GM12878 (cell line): ENCODE measurements around the gene FOXI1. TPM values are rescaled to one million over a fixed set of nuclear protein-coding genes. Genes with fewer than 3 reads are reported as not detected.

Experiments
- ATAC-seq: fragments of 200-7000 bp; cut with Tn5 transposase; 3 replicates; pipeline ENCODE4 v1.9.1; 2020; ENCODE audit warnings: mild to moderate bottlenecking, moderate library complexity
- BruUV-seq: library from RNA; stranded (reverse); fragments of 400-500 nt; replicated peaks from 2 replicates; lab custom pipeline; 2021; lab: Mats Ljungman, UMichigan
- CTCF ChIA-PET: fragments of 300-600 bp; sonication (Branson Sonifier 250); formaldehyde crosslinking; extraction: SDS; loops from one replicate; lab custom pipeline; 2021; ENCODE audit warnings: inconsistent platforms; lab: Yijun Ruan, JAX
- POLR2A ChIA-PET: fragments of 350-600 bp; formaldehyde crosslinking; extraction: SDS; loops from one replicate; lab custom pipeline; 2021; ENCODE audit warnings: inconsistent platforms; lab: Charles Lee
- RAD21 ChIA-PET: fragments of 300-600 bp; sonication (Branson Sonifier 250); formaldehyde crosslinking; loops from one replicate; lab custom pipeline; 2023; ENCODE audit warnings: antibody characterized with exemption; ENCODE audit not compliant: unreplicated experiment; lab: Charles Lee
- SMC1A ChIA-PET: fragments of 300-600 bp; sonication (Branson Sonifier 250); formaldehyde crosslinking; loops from one replicate; lab custom pipeline; 2023; ENCODE audit not compliant: unreplicated experiment, uncharacterized antibody; lab: Charles Lee
- DNase-seq: peaks from one replicate; pipeline ENCODE4 v3.0.0-alpha.2; 2011; ENCODE audit warnings: low read depth, low spot score
- FAIRE-seq: peaks from 3 replicates; lab custom pipeline; 2011; peaks lifted over from hg19 to GRCh38; lab: Jason Lieb, UNC
- H2AFZ ChIP-seq: 2 replicates; pipeline ENCODE4 v1.6.0; 2011; ENCODE audit warnings: low read depth, low read length, control low read depth; ENCODE audit not compliant: control insufficient read depth
- H3K27ac ChIP-seq: 2 replicates; pipeline ENCODE4 v1.5.1; 2011; ENCODE audit warnings: control low read depth; ENCODE audit not compliant: control insufficient read depth, insufficient read depth
- H3K27me3 ChIP-seq, 2 experiments: replicated peaks in 1 of 2; 2 replicates each; pipeline versions ENCODE4 v1.6.0 to v1.6.1; 2011; ENCODE audit warnings: low read length in 1 of 2; ENCODE audit not compliant: control insufficient read depth in 2 of 2, insufficient read depth in 2 of 2
- H3K36me3 ChIP-seq, 2 experiments: 2 replicates each; pipeline ENCODE4 v1.5.1; 2011; ENCODE audit warnings: low read length in 1 of 2; ENCODE audit not compliant: control insufficient read depth in 2 of 2, insufficient read depth in 2 of 2
- H3K4me1 ChIP-seq: 2 replicates; pipeline ENCODE4 v1.6.1; 2011; ENCODE audit warnings: mild to moderate bottlenecking, low read length, moderate library complexity, mixed read lengths; ENCODE audit not compliant: control insufficient read depth, insufficient read depth
- H3K4me2 ChIP-seq: 2 replicates; pipeline ENCODE4 v1.6.0; 2011; ENCODE audit warnings: control low read depth; ENCODE audit not compliant: control insufficient read depth, insufficient read depth
- H3K4me3 ChIP-seq: fragments of 200-600 bp; sonication (generic); 2 replicates; pipeline ENCODE4 v1.5.1; 2016
- H3K79me2 ChIP-seq: 2 replicates; pipeline ENCODE4 v1.6.0; 2011; ENCODE audit warnings: low read length; ENCODE audit not compliant: control insufficient read depth, insufficient read depth
- H3K9ac ChIP-seq: 2 replicates; pipeline ENCODE4 v1.8.0; 2011; ENCODE audit warnings: low read length, control low read depth, mixed read lengths; ENCODE audit not compliant: control insufficient read depth, insufficient read depth
- H3K9me3 ChIP-seq: replicated peaks from 3 replicates; pipeline ENCODE4 v1.5.1; 2011; ENCODE audit warnings: mild to moderate bottlenecking, low read length; ENCODE audit not compliant: control insufficient read depth, insufficient read depth
- H4K20me1 ChIP-seq: 2 replicates; pipeline ENCODE4 v1.6.0; 2011; ENCODE audit not compliant: control insufficient read depth, insufficient read depth
- EED ChIP-seq: sonication (generic); IDR thresholded peaks from 2 replicates; pipeline ENCODE4 v1.6.1; 2016; ENCODE audit warnings: antibody characterized with exemption, low read depth
- JUNB ChIP-seq: IDR thresholded peaks from 2 replicates; pipeline ENCODE4 v1.6.1; 2016; ENCODE audit warnings: antibody characterized with exemption, mild to moderate bottlenecking
- MEF2B ChIP-seq: fragments of 450-650 bp; IDR thresholded peaks from 2 replicates; pipeline ENCODE4 v1.6.1; 2018; ENCODE audit warnings: mild to moderate bottlenecking, moderate library complexity; ENCODE audit not compliant: partially characterized antibody, poor library complexity, severe bottlenecking
- YBX1 ChIP-seq: fragments of 450-650 bp; IDR thresholded peaks from 2 replicates; pipeline ENCODE4 v1.6.1; 2016; ENCODE audit warnings: antibody characterized with exemption
- in situ Hi-C: fragments of 300-500 bp; cut with MboI; formaldehyde crosslinking; loops from 9 replicates; pipeline ENCODE4 v1.14.3; 2018; ENCODE audit warnings: mixed read lengths
- intact Hi-C: fragments of 100-400 bp; cut with micrococcal nuclease; formaldehyde crosslinking; loops from one replicate; pipeline ENCODE4 v1.14.2; 2022; ENCODE audit not compliant: unreplicated experiment
- polyA plus RNA-seq, 11 experiments: library from polyadenylated mRNA; depleted of rRNA in 4 of 11; unstranded in 6 of 11; stranded (reverse) in 5 of 11; fragments of >200 nt; fragmentation: Nextera tagmentation in 4 of 11; fragmentation: Illumina TruSeq in 1 of 11; extraction: Ambion mirVana in 4 of 11; extraction: Trizol in 1 of 11; gene quantifications; 1 replicate in 1 of 11; 2 replicates in 10 of 11; pipeline versions ENCODE4 v1.2.1 to v1.2.3, GENCODE V29; 2011 to 2016; ENCODE audit warnings: inconsistent platforms in 2 of 11, missing spikeins in 2 of 11, low read depth in 1 of 11
- total RNA-seq, 4 experiments: library from RNA; depleted of rRNA in 3 of 4; stranded (reverse); fragments of >200 nt in 3 of 4; fragmentation: Illumina TruSeq in 1 of 4; extraction: Trizol in 1 of 4; gene quantifications; 2 replicates each; pipeline versions ENCODE4 v1.2.1 to v1.2.3, GENCODE V29; 2013 to 2021
- TF ChIP-seq, protein P1 (sequence below): fragments of 450-650 bp; formaldehyde crosslinking; IDR thresholded peaks from 2 replicates; pipeline ENCODE4 v1.4.0; 2020; ENCODE audit warnings: mild to moderate bottlenecking, moderate library complexity
- TF ChIP-seq, protein P2 (sequence below): IDR thresholded peaks from 2 replicates; pipeline ENCODE4 v1.6.1; 2012; ENCODE audit warnings: low read depth, low read length, improper control_type of control experiment
- TF ChIP-seq, protein P3 (sequence below): IDR thresholded peaks from 2 replicates; pipeline ENCODE4 v1.6.1; 2012; ENCODE audit warnings: improper control_type of control experiment, low read depth, low read length; ENCODE audit not compliant: insufficient replicate concordance

The FOXI1 gene
- total and polyA plus RNA-seq, 10 of the 15 experiments (the other 5 are each of a cell fraction or from before 2014, with no cell fraction given) = not detected

GRCh38 chr5:170059221-170059620 is 46.5 kb upstream of the FOXI1 start (continued):
- TF ChIP-seq, protein P1, sequence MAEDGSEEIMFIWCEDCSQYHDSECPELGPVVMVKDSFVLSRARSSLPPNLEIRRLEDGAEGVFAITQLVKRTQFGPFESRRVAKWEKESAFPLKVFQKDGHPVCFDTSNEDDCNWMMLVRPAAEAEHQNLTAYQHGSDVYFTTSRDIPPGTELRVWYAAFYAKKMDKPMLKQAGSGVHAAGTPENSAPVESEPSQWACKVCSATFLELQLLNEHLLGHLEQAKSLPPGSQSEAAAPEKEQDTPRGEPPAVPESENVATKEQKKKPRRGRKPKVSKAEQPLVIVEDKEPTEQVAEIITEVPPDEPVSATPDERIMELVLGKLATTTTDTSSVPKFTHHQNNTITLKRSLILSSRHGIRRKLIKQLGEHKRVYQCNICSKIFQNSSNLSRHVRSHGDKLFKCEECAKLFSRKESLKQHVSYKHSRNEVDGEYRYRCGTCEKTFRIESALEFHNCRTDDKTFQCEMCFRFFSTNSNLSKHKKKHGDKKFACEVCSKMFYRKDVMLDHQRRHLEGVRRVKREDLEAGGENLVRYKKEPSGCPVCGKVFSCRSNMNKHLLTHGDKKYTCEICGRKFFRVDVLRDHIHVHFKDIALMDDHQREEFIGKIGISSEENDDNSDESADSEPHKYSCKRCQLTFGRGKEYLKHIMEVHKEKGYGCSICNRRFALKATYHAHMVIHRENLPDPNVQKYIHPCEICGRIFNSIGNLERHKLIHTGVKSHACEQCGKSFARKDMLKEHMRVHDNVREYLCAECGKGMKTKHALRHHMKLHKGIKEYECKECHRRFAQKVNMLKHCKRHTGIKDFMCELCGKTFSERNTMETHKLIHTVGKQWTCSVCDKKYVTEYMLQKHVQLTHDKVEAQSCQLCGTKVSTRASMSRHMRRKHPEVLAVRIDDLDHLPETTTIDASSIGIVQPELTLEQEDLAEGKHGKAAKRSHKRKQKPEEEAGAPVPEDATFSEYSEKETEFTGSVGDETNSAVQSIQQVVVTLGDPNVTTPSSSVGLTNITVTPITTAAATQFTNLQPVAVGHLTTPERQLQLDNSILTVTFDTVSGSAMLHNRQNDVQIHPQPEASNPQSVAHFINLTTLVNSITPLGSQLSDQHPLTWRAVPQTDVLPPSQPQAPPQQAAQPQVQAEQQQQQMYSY (CRISPR knock-in tag) = no peak
- TF ChIP-seq, all 136 proteins: peak for 0

DNA sequence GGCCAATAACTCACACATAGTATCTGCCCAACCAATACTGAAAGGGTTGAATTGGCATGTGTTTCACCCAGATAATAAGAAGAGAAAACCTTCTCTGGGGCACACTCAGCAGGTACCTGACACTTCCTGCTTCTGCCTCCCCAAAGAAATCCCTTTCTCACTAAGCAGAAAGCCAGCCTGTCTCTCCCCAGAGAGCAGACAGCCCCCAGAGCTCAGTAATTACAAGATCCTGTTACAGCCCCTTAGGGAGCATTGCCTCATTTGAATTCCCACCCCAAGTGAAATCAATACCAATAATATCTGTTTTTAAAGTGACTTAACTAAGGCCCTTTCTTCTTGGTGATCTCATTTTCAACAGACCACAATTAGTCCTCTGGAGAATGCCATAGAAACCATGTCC is 38.5 kb upstream of the FOXI1 start:
- Histone ChIP-seq H2AFZ (no peak overlapping the region), H4K20me1 (no peaks in the 10 kb centered on the region), H3K9me3 (no peaks in the 10 kb centered on the region), H3K36me3 (peaks cover 3 to 21% of the 10 kb centered on the region in 2 experiments), H3K79me2 (no peaks in the 10 kb centered on the region), H3K4me2 (no peak overlapping the region), H3K4me1 (no peaks in the 10 kb centered on the region; the same call in 1 of the 2 replicates), H3K27ac (no peak overlapping the region), H3K4me3 (no peak overlapping the region), H3K9ac (no peak overlapping the region), H3K27me3 (no peaks in the 10 kb centered on the region)
- CTCF ChIA-PET = interaction anchor here (1.0 kb wide), 1 partner anchor 9 kb away, joined by 3 read pairs; no protein-coding TSS in a partner anchor
- DNase-seq (peak; percentile 2), ATAC-seq (peak; percentile 60), FAIRE-seq (no peak)
- RAD21 ChIA-PET = no interaction called here
- intact Hi-C loops (no loop called here), in situ Hi-C loops (no loop called here)
- POLR2A ChIA-PET = no interaction called here
- BruUV-seq = no TSS peak
- SMC1A ChIA-PET = interaction anchor here (1.4 kb wide), 1 partner anchor 15 kb away, joined by 3 read pairs; no protein-coding TSS in a partner anchor
- no peak for TF ChIP-seq YBX1
- peak; percentile 26; the same call in 1 of the 2 replicates for TF ChIP-seq JUNB
- TF ChIP-seq, protein P2, sequence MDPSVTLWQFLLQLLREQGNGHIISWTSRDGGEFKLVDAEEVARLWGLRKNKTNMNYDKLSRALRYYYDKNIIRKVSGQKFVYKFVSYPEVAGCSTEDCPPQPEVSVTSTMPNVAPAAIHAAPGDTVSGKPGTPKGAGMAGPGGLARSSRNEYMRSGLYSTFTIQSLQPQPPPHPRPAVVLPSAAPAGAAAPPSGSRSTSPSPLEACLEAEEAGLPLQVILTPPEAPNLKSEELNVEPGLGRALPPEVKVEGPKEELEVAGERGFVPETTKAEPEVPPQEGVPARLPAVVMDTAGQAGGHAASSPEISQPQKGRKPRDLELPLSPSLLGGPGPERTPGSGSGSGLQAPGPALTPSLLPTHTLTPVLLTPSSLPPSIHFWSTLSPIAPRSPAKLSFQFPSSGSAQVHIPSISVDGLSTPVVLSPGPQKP = no peak
- TF ChIP-seq, protein P1 (CRISPR knock-in tag) = no peak
- TF ChIP-seq MEF2B = peak; percentile 87
- TF ChIP-seq, protein P3, sequence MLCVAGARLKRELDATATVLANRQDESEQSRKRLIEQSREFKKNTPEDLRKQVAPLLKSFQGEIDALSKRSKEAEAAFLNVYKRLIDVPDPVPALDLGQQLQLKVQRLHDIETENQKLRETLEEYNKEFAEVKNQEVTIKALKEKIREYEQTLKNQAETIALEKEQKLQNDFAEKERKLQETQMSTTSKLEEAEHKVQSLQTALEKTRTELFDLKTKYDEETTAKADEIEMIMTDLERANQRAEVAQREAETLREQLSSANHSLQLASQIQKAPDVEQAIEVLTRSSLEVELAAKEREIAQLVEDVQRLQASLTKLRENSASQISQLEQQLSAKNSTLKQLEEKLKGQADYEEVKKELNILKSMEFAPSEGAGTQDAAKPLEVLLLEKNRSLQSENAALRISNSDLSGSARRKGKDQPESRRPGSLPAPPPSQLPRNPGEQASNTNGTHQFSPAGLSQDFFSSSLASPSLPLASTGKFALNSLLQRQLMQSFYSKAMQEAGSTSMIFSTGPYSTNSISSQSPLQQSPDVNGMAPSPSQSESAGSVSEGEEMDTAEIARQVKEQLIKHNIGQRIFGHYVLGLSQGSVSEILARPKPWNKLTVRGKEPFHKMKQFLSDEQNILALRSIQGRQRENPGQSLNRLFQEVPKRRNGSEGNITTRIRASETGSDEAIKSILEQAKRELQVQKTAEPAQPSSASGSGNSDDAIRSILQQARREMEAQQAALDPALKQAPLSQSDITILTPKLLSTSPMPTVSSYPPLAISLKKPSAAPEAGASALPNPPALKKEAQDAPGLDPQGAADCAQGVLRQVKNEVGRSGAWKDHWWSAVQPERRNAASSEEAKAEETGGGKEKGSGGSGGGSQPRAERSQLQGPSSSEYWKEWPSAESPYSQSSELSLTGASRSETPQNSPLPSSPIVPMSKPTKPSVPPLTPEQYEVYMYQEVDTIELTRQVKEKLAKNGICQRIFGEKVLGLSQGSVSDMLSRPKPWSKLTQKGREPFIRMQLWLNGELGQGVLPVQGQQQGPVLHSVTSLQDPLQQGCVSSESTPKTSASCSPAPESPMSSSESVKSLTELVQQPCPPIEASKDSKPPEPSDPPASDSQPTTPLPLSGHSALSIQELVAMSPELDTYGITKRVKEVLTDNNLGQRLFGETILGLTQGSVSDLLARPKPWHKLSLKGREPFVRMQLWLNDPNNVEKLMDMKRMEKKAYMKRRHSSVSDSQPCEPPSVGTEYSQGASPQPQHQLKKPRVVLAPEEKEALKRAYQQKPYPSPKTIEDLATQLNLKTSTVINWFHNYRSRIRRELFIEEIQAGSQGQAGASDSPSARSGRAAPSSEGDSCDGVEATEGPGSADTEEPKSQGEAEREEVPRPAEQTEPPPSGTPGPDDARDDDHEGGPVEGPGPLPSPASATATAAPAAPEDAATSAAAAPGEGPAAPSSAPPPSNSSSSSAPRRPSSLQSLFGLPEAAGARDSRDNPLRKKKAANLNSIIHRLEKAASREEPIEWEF = peak; percentile 22
- no peak for TF ChIP-seq EED
